Subcutaneous adipose tissue (tissue), 4 donors: Measurements from ENCODE around the gene PDCL3. TPM values are rescaled to one million over a fixed set of nuclear protein-coding genes. Genes with fewer than 3 reads are reported as not detected.

Experiments
- total RNA-seq, 4 donors: library from RNA; depleted of rRNA; stranded (reverse); fragments of >200 nt; gene quantifications; one replicate each; pipeline ENCODE4 v1.1.0, GENCODE V29; 2016
- TF ChIP-seq, protein P1 (sequence below): fragments of 450-650 bp; IDR thresholded peaks from one replicate; pipeline ENCODE4 v1.5.1; 2016; ENCODE audit warnings: low read depth, mild to moderate bottlenecking, control low read depth, antibody characterized with exemption, moderate library complexity

The PDCL3 gene
- total RNA-seq, 4 donors from 2014 or later = 9.2 to 17.6 (median 12.3) TPM

DNA sequence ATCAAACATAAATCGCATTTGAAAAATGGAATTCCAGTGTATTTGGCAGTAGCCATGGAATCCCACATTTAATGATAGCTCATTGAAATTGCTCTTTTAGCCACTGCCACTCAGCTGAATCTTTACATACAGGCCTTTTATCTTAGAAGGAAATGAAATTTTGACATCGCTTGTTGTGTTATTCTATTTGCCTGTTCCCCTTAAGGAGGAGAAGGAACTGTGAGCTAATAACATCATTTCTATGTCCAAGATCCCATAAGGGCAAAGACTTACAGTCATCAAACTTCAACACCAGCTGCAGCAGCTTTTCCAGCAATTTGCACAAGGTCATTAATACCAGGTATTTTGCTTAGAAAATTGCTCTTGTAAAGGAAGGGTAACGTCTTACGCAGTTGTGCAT, 6.0 kb upstream of the PDCL3 start:
- TF ChIP-seq, protein P1, sequence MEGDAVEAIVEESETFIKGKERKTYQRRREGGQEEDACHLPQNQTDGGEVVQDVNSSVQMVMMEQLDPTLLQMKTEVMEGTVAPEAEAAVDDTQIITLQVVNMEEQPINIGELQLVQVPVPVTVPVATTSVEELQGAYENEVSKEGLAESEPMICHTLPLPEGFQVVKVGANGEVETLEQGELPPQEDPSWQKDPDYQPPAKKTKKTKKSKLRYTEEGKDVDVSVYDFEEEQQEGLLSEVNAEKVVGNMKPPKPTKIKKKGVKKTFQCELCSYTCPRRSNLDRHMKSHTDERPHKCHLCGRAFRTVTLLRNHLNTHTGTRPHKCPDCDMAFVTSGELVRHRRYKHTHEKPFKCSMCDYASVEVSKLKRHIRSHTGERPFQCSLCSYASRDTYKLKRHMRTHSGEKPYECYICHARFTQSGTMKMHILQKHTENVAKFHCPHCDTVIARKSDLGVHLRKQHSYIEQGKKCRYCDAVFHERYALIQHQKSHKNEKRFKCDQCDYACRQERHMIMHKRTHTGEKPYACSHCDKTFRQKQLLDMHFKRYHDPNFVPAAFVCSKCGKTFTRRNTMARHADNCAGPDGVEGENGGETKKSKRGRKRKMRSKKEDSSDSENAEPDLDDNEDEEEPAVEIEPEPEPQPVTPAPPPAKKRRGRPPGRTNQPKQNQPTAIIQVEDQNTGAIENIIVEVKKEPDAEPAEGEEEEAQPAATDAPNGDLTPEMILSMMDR = no peak

DNA sequence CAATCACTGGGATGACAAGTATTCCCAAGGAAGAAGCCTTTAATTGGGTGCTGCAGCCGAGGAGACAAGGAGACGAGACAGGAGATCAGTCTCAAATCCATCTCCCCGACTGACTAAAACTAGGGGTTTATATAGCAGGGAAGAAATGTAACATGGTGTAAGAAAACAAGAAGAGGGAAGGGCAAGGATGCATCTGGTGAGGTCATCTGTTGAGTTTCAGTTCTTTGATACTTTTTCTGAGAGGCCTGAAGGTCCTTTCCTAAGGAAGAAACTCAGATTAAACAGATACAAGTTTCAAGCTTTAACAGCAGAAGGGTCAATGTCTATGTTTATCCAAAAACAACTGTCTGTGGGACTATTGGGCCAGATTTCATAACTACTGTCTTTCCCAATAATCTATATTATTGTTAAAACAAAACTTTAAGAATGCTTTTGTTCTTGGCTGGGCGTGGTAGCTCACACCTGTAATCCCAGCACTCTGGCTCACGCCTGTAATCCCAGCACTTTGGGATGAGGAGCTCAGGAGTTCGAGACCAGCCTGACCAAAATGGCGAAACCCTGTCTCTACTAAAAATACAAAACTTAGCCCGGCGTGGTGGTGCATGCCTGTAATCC, 2.5 kb upstream of the PDCL3 start:
- TF ChIP-seq, protein P1 = no peak

DNA sequence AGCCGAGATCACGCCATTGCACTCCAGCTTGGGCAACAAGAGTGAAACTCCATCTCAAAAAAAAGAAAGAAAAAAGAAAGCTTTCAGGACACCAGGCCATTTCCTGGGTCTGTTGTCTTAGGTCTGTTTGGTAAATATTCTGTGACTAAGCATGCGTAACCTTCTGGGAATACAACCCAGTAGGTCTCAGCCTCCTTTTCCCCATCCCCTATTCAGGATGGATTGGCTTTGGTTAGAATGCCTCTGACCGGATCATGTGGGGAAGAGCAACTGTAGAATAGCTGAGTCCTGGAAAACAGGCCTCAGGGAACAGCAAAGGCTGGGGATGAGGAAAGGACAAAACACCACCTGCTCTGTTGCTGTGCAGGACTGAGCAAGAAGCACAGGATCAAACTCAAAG, 1.6 kb upstream of the PDCL3 start:
- TF ChIP-seq, protein P1 = no peak

- TF ChIP-seq, protein P1 = no peak
Measured at GRCh38 chr2:100563407-100564247, 834 bp downstream of the PDCL3 start.

GRCh38 chr2:100568989-100569388, 6.2 kb downstream of the PDCL3 start:
- TF ChIP-seq, protein P1 = no peak

- TF ChIP-seq, protein P1 = no peak
Measured at GRCh38 chr2:100571668-100572067, 8.9 kb downstream of the PDCL3 start.

DNA sequence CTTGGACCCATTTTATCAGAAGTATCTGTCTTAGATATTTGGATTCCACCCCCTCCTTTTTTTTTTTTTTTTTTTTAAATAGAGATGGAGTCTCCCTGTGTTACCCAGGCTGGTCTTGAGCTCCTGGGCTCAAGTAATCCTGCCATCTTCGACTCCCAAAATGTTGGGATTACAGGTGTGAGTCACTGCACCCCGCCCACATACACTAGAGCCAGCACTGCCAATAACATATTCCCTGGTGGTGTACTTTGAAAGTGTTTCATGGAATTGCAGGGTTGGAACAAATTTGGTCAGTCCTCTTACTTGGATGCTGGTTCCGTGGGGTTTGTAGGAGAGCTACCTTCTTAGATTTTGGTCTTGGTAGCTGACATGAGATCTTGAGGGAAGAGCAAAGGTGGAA, 15.0 kb downstream of the PDCL3 start:
- TF ChIP-seq, protein P1 = no peak
